Natural killer cell (primary cell): Measurements from ENCODE around the gene CYP3A5. TPM values are rescaled to one million over a fixed set of nuclear protein-coding genes. Genes with fewer than 3 reads are reported as not detected.
"Not testable (repeated sequence)": the region's sequence is repeated elsewhere in the genome, so short reads cannot be mapped to it uniquely, and the experiment has no call there.

Source experiments
- ATAC-seq, 3 donors: fragments of 150-1000 bp in 2 of 3; fragments of 200-7000 bp in 1 of 3; cut with Tn5 transposase; 1 replicate in 1 of 3; 2 replicates in 2 of 3; pipeline ENCODE4 v1.10.0; 2021; ENCODE audit warnings: mild to moderate bottlenecking in 2 of 3, moderate library complexity in 2 of 3
- DNase-seq, 2 donors: peaks; one replicate each; pipeline versions ENCODE4 v3.0.0 to v3.0.0-alpha.2; 2013 to 2021; ENCODE audit warnings: mixed read lengths in 1 of 2
- H3K27ac ChIP-seq: one replicate; pipeline ENCODE4 v1.5.1; 2013; ENCODE audit warnings: mild to moderate bottlenecking, low read length
- H3K27me3 ChIP-seq: one replicate; pipeline ENCODE4 v1.6.1; 2013; ENCODE audit warnings: low read length; ENCODE audit not compliant: control insufficient read depth, insufficient read depth
- H3K36me3 ChIP-seq: one replicate; pipeline ENCODE4 v1.6.1; 2013; ENCODE audit warnings: low read length; ENCODE audit not compliant: control insufficient read depth, insufficient read depth
- H3K4me1 ChIP-seq: one replicate; pipeline ENCODE4 v1.6.1; 2013; ENCODE audit warnings: low read length; ENCODE audit not compliant: control insufficient read depth, insufficient read depth
- H3K4me3 ChIP-seq: one replicate; pipeline ENCODE4 v1.5.1; 2013; ENCODE audit warnings: low read length
- H3K9me3 ChIP-seq: one replicate; pipeline ENCODE4 v1.6.1; 2013; ENCODE audit warnings: low read length; ENCODE audit not compliant: control insufficient read depth, insufficient read depth
- H3K27ac Mint-ChIP-seq, 2 donors: one replicate each; pipeline ENCODE4 v1.8.0; 2022; ENCODE audit warnings: mild to moderate bottlenecking in 2 of 2, mixed read lengths in 2 of 2, moderate library complexity in 1 of 2
- H3K27me3 Mint-ChIP-seq, 2 donors: one replicate each; pipeline ENCODE4 v1.8.0; 2022; ENCODE audit warnings: low read depth in 2 of 2, mixed read lengths in 2 of 2
- H3K36me3 Mint-ChIP-seq: one replicate; pipeline ENCODE4 v1.8.0; 2022; ENCODE audit warnings: mixed read lengths
- H3K4me1 Mint-ChIP-seq, 2 donors: one replicate each; pipeline ENCODE4 v1.8.0; 2022; ENCODE audit warnings: mixed read lengths in 2 of 2
- H3K4me3 Mint-ChIP-seq: one replicate; pipeline ENCODE4 v1.8.0; 2022; ENCODE audit warnings: mild to moderate bottlenecking, moderate library complexity, mixed read lengths
- H3K9me3 Mint-ChIP-seq, 2 donors: one replicate each; pipeline ENCODE4 v1.8.0; 2022; ENCODE audit warnings: mixed read lengths in 2 of 2
- CTCF ChIP-seq: fragments of 200-600 bp; IDR thresholded peaks from one replicate; pipeline ENCODE4 v1.8.0; 2022; ENCODE audit warnings: antibody characterized with exemption
- whole genome bisulfite sequencing: methylation state at CpG from one replicate; pipeline ENCODE4 v1.1.7; 2013; ENCODE audit warnings: missing lambda C conversion rate; ENCODE audit not compliant: insufficient coverage; 5-methylcytosine and 5-hydroxymethylcytosine counted together
- intact Hi-C: fragments of 100-400 bp; cut with micrococcal nuclease; formaldehyde crosslinking; loops from one replicate; pipeline ENCODE4 v1.14.2; 2022
- total RNA-seq, 4 donors: library from RNA; stranded (reverse); fragments of 120-200 nt in 1 of 4; gene quantifications; one replicate each; pipeline versions ENCODE4 v1.2.3 to v1.2.4, GENCODE V29; 2013 to 2022

Gene CYP3A5
- under 1 TPM in 1 of 3 donors, not detected in 2; 0.14 TPM for total RNA-seq
- total RNA-seq (2013) = not detected

- no peak for DNase-seq
- H3K36me3 ChIP-seq = no peaks in the 10 kb centered on the region
- no peak within 1 kb of the TSS for H3K4me3 ChIP-seq
- 87% methylated on average over 9 of the region's 10 CpGs for WGBS
- peaks cover 4 to 13% of the 10 kb centered on the region in 2 donors for H3K27me3 Mint-ChIP-seq
- H3K4me1 Mint-ChIP-seq = peaks cover 0 to 6% of the 10 kb centered on the region in 2 donors
- intact Hi-C loops = no loop called here
- no peaks in the 10 kb centered on the region for H3K9me3 ChIP-seq
- no peaks in the 10 kb centered on the region for H3K4me1 ChIP-seq
- ATAC-seq = no peak
- TF ChIP-seq CTCF = no peak
- no peak within 1 kb of the TSS for H3K27ac ChIP-seq
- H3K9me3 Mint-ChIP-seq = no peaks in the 10 kb centered on the region
- peaks cover 7% of the 10 kb centered on the region for H3K36me3 Mint-ChIP-seq
- no peak within 1 kb of the TSS for H3K4me3 Mint-ChIP-seq
- no peaks in the 10 kb centered on the region for H3K27me3 ChIP-seq
- no peak within 1 kb of the TSS for H3K27ac Mint-ChIP-seq
Observed at GRCh38 chr7:99679400-99680191, at the start of gene CYP3A5. TSS of gene CYP3A5 (minus strand) at chr7:99679996. CDS start at chr7:99679896, 100 bp downstream.

GRCh38 chr7:99728615-99729014, 48.8 kb upstream of the CYP3A5 start:
- no CpG with 5 or more reads among the region's 2 CpGs for WGBS
- no peak for DNase-seq
- no peaks in the 10 kb centered on the region for H3K4me1 ChIP-seq
- no peak overlapping the region for H3K27ac ChIP-seq
- Mint-ChIP-seq H3K36me3 (no peaks in the 10 kb centered on the region), H3K27me3 (peaks cover 0 to 8% of the 10 kb centered on the region in 2 donors), H3K9me3 (no peaks in the 10 kb centered on the region), H3K4me1 (no peaks in the 10 kb centered on the region), H3K27ac (no peak overlapping the region), H3K4me3 (no peak overlapping the region)
- H3K27me3 ChIP-seq = no peaks in the 10 kb centered on the region
- H3K9me3 ChIP-seq = no peaks in the 10 kb centered on the region
- ATAC-seq = no peak
- H3K36me3 ChIP-seq = no peaks in the 10 kb centered on the region
- TF ChIP-seq CTCF = no peak
- intact Hi-C loops = no loop called here
- H3K4me3 ChIP-seq = no peak overlapping the region

GRCh38 chr7:99723201-99723600, 43.4 kb upstream of the CYP3A5 start:
- H3K4me3 Mint-ChIP-seq, H3K4me1 Mint-ChIP-seq, H3K9me3 Mint-ChIP-seq, H3K4me3 ChIP-seq, H3K36me3 Mint-ChIP-seq, DNase-seq, H3K27me3 Mint-ChIP-seq, H3K4me1 ChIP-seq, H3K27ac Mint-ChIP-seq, H3K27me3 ChIP-seq, ATAC-seq, H3K36me3 ChIP-seq, intact Hi-C loops, H3K9me3 ChIP-seq, H3K27ac ChIP-seq: not testable (repeated sequence)
- 92% methylated on average over 6 of the region's 6 CpGs for WGBS

GRCh38 chr7:99720800-99721595, 41.2 kb upstream of the CYP3A5 start:
- DNase-seq (no peak), ATAC-seq (no peak)
- no peak overlapping the region for H3K4me3 ChIP-seq
- H3K9me3 Mint-ChIP-seq = no peaks in the 10 kb centered on the region
- H3K9me3 ChIP-seq = no peaks in the 10 kb centered on the region
- H3K27ac Mint-ChIP-seq = no peak overlapping the region
- no peaks in the 10 kb centered on the region for H3K4me1 Mint-ChIP-seq
- H3K4me1 ChIP-seq = no peaks in the 10 kb centered on the region
- intact Hi-C loops = no loop called here
- no peak overlapping the region for H3K4me3 Mint-ChIP-seq
- no peak overlapping the region for H3K27ac ChIP-seq
- no peaks in the 10 kb centered on the region for H3K27me3 ChIP-seq
- H3K27me3 Mint-ChIP-seq = peaks cover 0 to 12% of the 10 kb centered on the region in 2 donors
- H3K36me3 ChIP-seq = no peaks in the 10 kb centered on the region
- TF ChIP-seq CTCF = no peak
- WGBS = 75% methylated on average over 5 of the region's 5 CpGs
- no peaks in the 10 kb centered on the region for H3K36me3 Mint-ChIP-seq
